HepG2 (cell line): ENCODE data around the gene NUP214. TPM values are rescaled to one million over a fixed set of nuclear protein-coding genes. Genes with fewer than 3 reads are reported as not detected.

Experiments used
- ATAC-seq: fragments of 200-7000 bp; cut with Tn5 transposase; 3 replicates; pipeline ENCODE4 v1.9.1; 2020; ENCODE audit warnings: mild to moderate bottlenecking, moderate library complexity
- BruUV-seq: library from RNA; stranded (reverse); fragments of 400-500 nt; replicated peaks from 2 replicates; lab custom pipeline; 2021; lab: Mats Ljungman, UMichigan
- CTCF ChIA-PET: fragments of 300-600 bp; formaldehyde crosslinking; extraction: SDS; loops from one replicate; lab custom pipeline; 2021; ENCODE audit warnings: low total read pairs, inconsistent platforms, low intra/inter-chr PET ratio; lab: Yijun Ruan, JAX
- POLR2A ChIA-PET: fragments of 350-600 bp; sonication (Branson Sonifier 250); formaldehyde crosslinking; loops from one replicate; lab custom pipeline; 2020; ENCODE audit warnings: antibody characterized with exemption, inconsistent platforms; lab: Yijun Ruan, JAX
- DNase-seq: peaks from one replicate; pipeline ENCODE4 v3.0.0-alpha.2; 2015; ENCODE audit warnings: low spot score
- FAIRE-seq: peaks from 3 replicates; lab custom pipeline; 2011; peaks lifted over from hg19 to GRCh38; lab: Jason Lieb, UNC
- H2AFZ ChIP-seq: one replicate; pipeline ENCODE4 v1.6.1; 2011; ENCODE audit warnings: low read length, inconsistent platforms
- H3K27ac ChIP-seq: fragments of 300-600 bp; 3 replicates; pipeline ENCODE4 v1.8.0; 2011; ENCODE audit warnings: mixed run types, mild to moderate bottlenecking, mixed read lengths, low read length, inconsistent platforms; ENCODE audit not compliant: insufficient read depth; ENCODE audit errors: extremely low read length
- H3K27me3 ChIP-seq, 2 experiments: fragments of 200-600 bp in 1 of 2; 2 replicates in 1 of 2; 3 replicates in 1 of 2; pipeline versions ENCODE4 v1.6.0 to v1.8.0; 2011; ENCODE audit warnings: low read length in 2 of 2, mild to moderate bottlenecking in 2 of 2, moderate library complexity in 2 of 2, inconsistent platforms in 1 of 2; ENCODE audit not compliant: insufficient read depth in 2 of 2, control insufficient read depth in 1 of 2
- H3K36me3 ChIP-seq, 2 experiments: fragments of 200-600 bp in 1 of 2; replicated peaks in 1 of 2; 2 replicates in 1 of 2; 3 replicates in 1 of 2; pipeline versions ENCODE4 v1.5.1 to v1.8.0; 2011; ENCODE audit warnings: low read length in 2 of 2, inconsistent platforms in 1 of 2; ENCODE audit not compliant: insufficient read depth in 2 of 2, control insufficient read depth in 1 of 2
- H3K4me1 ChIP-seq: 2 replicates; pipeline ENCODE4 v1.5.1; 2012; ENCODE audit warnings: low read length, inconsistent platforms; ENCODE audit not compliant: insufficient read depth
- H3K4me2 ChIP-seq: 2 replicates; pipeline ENCODE4 v1.6.0; 2011; ENCODE audit warnings: low read depth, low read length, inconsistent platforms
- H3K4me3 ChIP-seq, 3 experiments: fragments of 200-600 bp in 1 of 3; sonication (generic), shearing (Covaris generic) in 1 of 3; replicated peaks in 1 of 3; 2 replicates each; pipeline ENCODE4 v1.5.1; 2011 to 2016; ENCODE audit warnings: low read length in 3 of 3, inconsistent platforms in 2 of 3, low read depth in 2 of 3, mild to moderate bottlenecking in 2 of 3, control low read depth in 1 of 3, mixed read lengths in 1 of 3; ENCODE audit not compliant: insufficient read depth in 1 of 3
- H3K79me2 ChIP-seq: one replicate; pipeline ENCODE4 v1.6.1; 2011; ENCODE audit warnings: low read length, inconsistent platforms; ENCODE audit not compliant: insufficient read depth
- H3K9ac ChIP-seq: 2 replicates; pipeline ENCODE4 v1.6.0; 2011; ENCODE audit warnings: mild to moderate bottlenecking, low read depth, low read length, inconsistent platforms; ENCODE audit not compliant: insufficient read depth
- H3K9me3 ChIP-seq: 2 replicates; pipeline ENCODE4 v1.5.1; 2012; ENCODE audit warnings: mild to moderate bottlenecking, low read length
- H4K20me1 ChIP-seq: 2 replicates; pipeline ENCODE4 v1.6.0; 2011; ENCODE audit warnings: inconsistent platforms, mild to moderate bottlenecking, low read length, moderate library complexity; ENCODE audit not compliant: insufficient read depth
- BRF2 ChIP-seq: sonication (generic); formaldehyde crosslinking; IDR thresholded peaks from 2 replicates; pipeline ENCODE4 v1.8.1; 2022; ENCODE audit warnings: mild to moderate bottlenecking, missing genetic modification reagents
- CENPX ChIP-seq: sonication (generic); formaldehyde crosslinking; IDR thresholded peaks from 2 replicates; pipeline ENCODE4 v1.9.0; 2021; ENCODE audit warnings: mild to moderate bottlenecking, missing genetic modification reagents, moderate library complexity
- HNRNPUL1 ChIP-seq: fragments of 200-400 bp; formaldehyde crosslinking; IDR thresholded peaks from 2 replicates; pipeline ENCODE4 v1.6.1; 2017; ENCODE audit warnings: low read depth, mild to moderate bottlenecking, low read length, moderate library complexity
- POLR2AphosphoS5 ChIP-seq: IDR thresholded peaks from 2 replicates; pipeline ENCODE4 v1.6.1; 2012; ENCODE audit warnings: low read depth, low read length
- RFX5 ChIP-seq: IDR thresholded peaks from 2 replicates; pipeline ENCODE4 v1.6.1; 2011; ENCODE audit warnings: low read depth, low read length, improper control_type of control experiment
- SETDB1 ChIP-seq: sonication (generic); formaldehyde crosslinking; IDR thresholded peaks from 2 replicates; pipeline ENCODE4 v1.5.1; 2020; ENCODE audit warnings: missing genetic modification reagents, mild to moderate bottlenecking, borderline replicate concordance
- TAF1 ChIP-seq: sonication (generic); formaldehyde crosslinking; IDR thresholded peaks from 2 replicates; pipeline ENCODE4 v1.4.0; 2020; ENCODE audit warnings: missing genetic modification reagents
- TBP ChIP-seq: sonication (generic); formaldehyde crosslinking; IDR thresholded peaks from 2 replicates; pipeline ENCODE4 v1.5.0; 2020; ENCODE audit warnings: missing genetic modification reagents
- TRIM22 ChIP-seq: fragments of 450-650 bp; IDR thresholded peaks from 2 replicates; pipeline ENCODE4 v1.6.1; 2017
- ZBED4 ChIP-seq: sonication (generic); formaldehyde crosslinking; IDR thresholded peaks from 2 replicates; pipeline ENCODE4 v1.4.0; 2020; ENCODE audit warnings: missing genetic modification reagents, borderline replicate concordance
- ZBTB44 ChIP-seq: sonication (generic); formaldehyde crosslinking; IDR thresholded peaks from 2 replicates; pipeline ENCODE4 v1.4.0; 2020; ENCODE audit warnings: missing genetic modification reagents
- ZNF136 ChIP-seq: sonication (generic); formaldehyde crosslinking; IDR thresholded peaks from 2 replicates; pipeline ENCODE4 v1.8.1; 2022; ENCODE audit warnings: low read depth, mild to moderate bottlenecking, moderate library complexity, missing genetic modification reagents
- ZNF230 ChIP-seq: sonication (generic); formaldehyde crosslinking; IDR thresholded peaks from 2 replicates; pipeline ENCODE4 v1.4.0; 2020; ENCODE audit warnings: mild to moderate bottlenecking, missing genetic modification reagents
- ZNF703 ChIP-seq: sonication (generic); formaldehyde crosslinking; IDR thresholded peaks from 2 replicates; pipeline ENCODE4 v1.5.1; 2020; ENCODE audit warnings: missing genetic modification reagents, mild to moderate bottlenecking, moderate library complexity, borderline replicate concordance
- ZNF772 ChIP-seq: sonication (generic); formaldehyde crosslinking; IDR thresholded peaks from 2 replicates; pipeline ENCODE4 v1.5.0; 2020; ENCODE audit warnings: mild to moderate bottlenecking, missing genetic modification reagents
- ZSCAN31 ChIP-seq: sonication (generic); formaldehyde crosslinking; IDR thresholded peaks from 2 replicates; pipeline ENCODE4 v1.5.0; 2020; ENCODE audit warnings: low read depth, mild to moderate bottlenecking, missing genetic modification reagents
- WGBS: methylation state at CpG from one replicate; pipeline ENCODE4 v1.1.6; 2017; ENCODE audit warnings: low lambda C conversion rate; 5-methylcytosine and 5-hydroxymethylcytosine counted together
- in situ Hi-C: cut with HindIII; loops from 2 replicates; pipeline ENCODE4 v1.10.0; 2017; ENCODE audit warnings: low pct_unique_long_range_greater_than_20kb; ENCODE audit not compliant: extremely low pct_ligation_motif_present
- intact Hi-C: fragments of 100-400 bp; cut with micrococcal nuclease; formaldehyde crosslinking; loops from one replicate; pipeline ENCODE4 v1.10.0; 2022; ENCODE audit not compliant: unreplicated experiment
- polyA plus RNA-seq, 8 experiments: library from polyadenylated mRNA; depleted of rRNA in 3 of 8; stranded (reverse) in 7 of 8; unstranded in 1 of 8; fragments of >200 nt; fragmentation: Illumina TruSeq in 4 of 8; extraction: Trizol in 4 of 8; gene quantifications; 2 replicates each; pipeline versions ENCODE4 v1.2.1 to v1.2.3, GENCODE V29; 2011 to 2016; ENCODE audit warnings: low read depth in 4 of 8, missing spikeins in 1 of 8, mixed read lengths in 1 of 8; ENCODE audit not compliant: insufficient read depth in 1 of 8
- total RNA-seq, 5 experiments: library from RNA; depleted of rRNA; stranded (reverse); fragments of >200 nt; fragmentation: Illumina TruSeq; extraction: Trizol; gene quantifications; 2 replicates each; pipeline ENCODE4 v1.2.3, GENCODE V29; 2016; ENCODE audit warnings: low read depth in 1 of 5

Gene NUP214
- total and polyA plus RNA-seq, 2 of the 13 experiments (the other 11 are each of a cell fraction or from before 2014, with no cell fraction given) = 8.4 to 16.0 TPM

- no peak overlapping the region for H2AFZ ChIP-seq
- DNase-seq (no peak), FAIRE-seq (no peak), ATAC-seq (no peak)
- H3K4me2 ChIP-seq = no peak overlapping the region
- H3K27ac ChIP-seq = no peak overlapping the region
- no peaks in the 10 kb centered on the region for H3K27me3 ChIP-seq
- H3K4me1 ChIP-seq = no peaks in the 10 kb centered on the region
- H3K9me3 ChIP-seq = no peaks in the 10 kb centered on the region
- CTCF ChIA-PET = no interaction called here
- peaks cover 10 to 82% of the 10 kb centered on the region in 2 experiments for H3K36me3 ChIP-seq
- in situ Hi-C loops = no loop called here
- POLR2A ChIA-PET = no interaction called here
- no TSS peak for BruUV-seq
- H4K20me1 ChIP-seq = no peaks in the 10 kb centered on the region
- no peaks in the 10 kb centered on the region for H3K79me2 ChIP-seq
- no peak overlapping the region for H3K9ac ChIP-seq
- intact Hi-C loops = no loop called here
- 93% methylated on average over 3 of the region's 3 CpGs for WGBS
- no peak overlapping the region for H3K4me3 ChIP-seq
- TF ChIP-seq ZBED4 (CRISPR knock-in tag) = no peak
- no peak for TF ChIP-seq ZNF230
- no peak for TF ChIP-seq ZNF136 (CRISPR knock-in tag)
- no peak for TF ChIP-seq BRF2
- no peak for TF ChIP-seq ZNF772 (CRISPR knock-in tag)
- TF ChIP-seq TBP (CRISPR knock-in tag) = no peak
- TF ChIP-seq ZNF703 = no peak
- no peak for TF ChIP-seq ZSCAN31 (CRISPR knock-in tag)
- no peak for TF ChIP-seq TAF1
- TF ChIP-seq HNRNPUL1 = no peak
- TF ChIP-seq POLR2AphosphoS5 = no peak
- TF ChIP-seq SETDB1 (CRISPR knock-in tag) = no peak
- no peak for TF ChIP-seq TRIM22
- no peak for TF ChIP-seq RFX5
- no peak for TF ChIP-seq CENPX
- TF ChIP-seq ZBTB44 (CRISPR knock-in tag) = no peak
Observed at GRCh38 chr9:131191857-131192256, 66.5 kb downstream of the NUP214 start.
